GM18873 (cell line): Measurements from ENCODE around the gene OGDHL.

Experiments
- ATAC-seq: cut with Tn5 transposase; IDR thresholded peaks from one replicate; pipeline ENCODE4 v1.9.1; 2021; ENCODE audit warnings: mild to moderate bottlenecking, moderate library complexity, moderate number of reproducible peaks; ENCODE audit not compliant: unreplicated experiment, low FRiP score

Gene OGDHL

GRCh38 chr10:49696311-49696710, 65.8 kb downstream of the OGDHL start:
- no peak for ATAC-seq

GRCh38 chr10:49694466-49694865, 67.7 kb downstream of the OGDHL start:
- ATAC-seq = no peak

- no peak for ATAC-seq
These were observed 70.5 kb downstream of the OGDHL start for GRCh38 chr10:49691588-49691987.

GRCh38 chr10:49690698-49691356, 71.3 kb downstream of the OGDHL start:
- ATAC-seq = no peak

- ATAC-seq = no peak
These were observed 72.1 kb downstream of the OGDHL start for GRCh38 chr10:49689882-49690510.

GRCh38 chr10:49688920-49689319, 73.2 kb downstream of the OGDHL start:
- no peak for ATAC-seq

GRCh38 chr10:49688261-49688846, 73.8 kb downstream of the OGDHL start:
- no peak for ATAC-seq

- no peak for ATAC-seq
These were observed 75.5 kb downstream of the OGDHL start for GRCh38 chr10:49686651-49687050.
